WI38 (cell line): ENCODE measurements around the gene RLN3.
A peak's percentile ranks its signal among the peaks of the same experiment; 100 is the strongest.

Experiments used
- H3K4me3 ChIP-seq: 2 replicates; pipeline ENCODE4 v1.5.1; 2011; ENCODE audit warnings: low read depth, mild to moderate bottlenecking, control low read depth, low read length
- CTCF ChIP-seq: IDR thresholded peaks from 2 replicates; pipeline ENCODE4 v1.5.1; 2012; ENCODE audit warnings: low read depth, mild to moderate bottlenecking, control low read depth, low read length

The RLN3 gene

GRCh38 chr19:14053500-14053899, 25.6 kb downstream of the RLN3 start:
- no peak for TF ChIP-seq CTCF
- no peak overlapping the region for H3K4me3 ChIP-seq

DNA sequence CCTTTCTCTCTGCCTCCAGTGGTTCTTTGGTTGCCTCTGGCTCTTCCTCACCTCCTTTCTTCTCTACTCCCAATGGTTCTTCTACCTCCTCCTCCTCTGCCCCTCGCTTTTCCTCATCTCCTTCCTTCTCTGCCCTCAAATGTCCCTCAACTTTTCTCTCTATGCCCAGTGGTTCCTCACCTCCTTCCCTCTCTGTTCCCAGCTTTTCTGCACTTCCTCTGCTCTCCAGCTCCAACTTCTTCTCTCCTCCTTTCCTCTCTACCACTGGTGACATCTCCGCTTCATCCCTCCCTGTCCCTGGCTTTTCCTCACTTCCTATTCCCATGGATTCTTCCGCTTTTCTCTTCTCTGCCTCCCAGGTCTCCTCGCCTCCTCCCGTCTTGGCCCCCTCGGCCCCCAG, 26.2 kb downstream of the RLN3 start:
- no peak for TF ChIP-seq CTCF
- H3K4me3 ChIP-seq, result no peak overlapping the region

- no peak for TF ChIP-seq CTCF
- no peak overlapping the region for H3K4me3 ChIP-seq
These were observed 26.8 kb downstream of the RLN3 start for GRCh38 chr19:14054721-14055120.

DNA sequence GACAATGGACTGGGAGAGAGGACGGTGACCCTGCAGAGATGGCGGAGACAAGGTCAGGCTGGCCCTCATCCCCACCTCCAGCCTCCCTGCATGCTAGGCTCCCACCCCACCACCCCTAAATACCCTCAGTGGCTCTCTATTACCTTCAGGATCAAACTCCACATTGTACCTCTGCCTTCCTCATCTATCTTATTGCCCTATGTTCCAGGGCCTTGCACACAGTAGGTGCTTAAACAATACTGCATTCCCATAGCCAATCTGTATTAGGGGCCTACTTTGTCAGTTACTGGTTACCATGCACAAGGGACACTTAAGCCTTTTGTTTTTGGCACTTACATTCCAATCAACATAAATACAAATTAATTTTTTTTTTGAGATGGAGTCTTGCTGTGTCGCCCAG, 27.4 kb downstream of the RLN3 start:
- no peak for TF ChIP-seq CTCF
- H3K4me3 ChIP-seq, result no peak overlapping the region

DNA sequence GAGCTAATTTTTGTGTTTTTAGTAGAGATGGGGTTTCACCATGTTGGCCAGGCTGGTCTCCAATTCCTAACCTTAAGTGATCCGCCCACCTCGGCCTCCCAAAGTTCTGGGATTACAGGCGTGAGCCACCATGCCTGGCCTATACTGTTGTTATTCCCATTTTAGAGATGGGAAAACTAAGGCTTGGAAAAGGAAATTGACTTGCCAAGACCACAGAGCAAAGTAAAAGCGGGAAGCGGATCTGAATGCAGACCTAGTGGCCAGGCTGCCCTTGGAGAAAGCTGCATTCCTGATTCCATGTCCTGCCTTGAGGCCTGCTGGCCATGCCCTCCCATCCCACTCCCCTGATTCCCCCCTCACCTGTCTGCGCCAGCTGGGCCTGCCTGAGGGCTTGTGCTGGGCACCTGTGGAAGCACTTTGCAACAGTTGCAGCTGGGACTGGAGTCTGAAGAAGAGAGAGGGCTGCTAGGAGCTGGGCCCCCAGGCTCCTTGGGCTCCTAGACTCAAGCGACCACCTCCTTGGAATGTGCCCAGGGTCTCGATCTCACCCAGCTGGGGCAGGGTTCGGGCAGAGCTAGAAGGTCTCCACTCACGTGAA, 28.2 kb downstream of the RLN3 start:
- no peak overlapping the region for H3K4me3 ChIP-seq
- TF ChIP-seq CTCF, result no peak

GRCh38 chr19:14056741-14057356, 28.9 kb downstream of the RLN3 start:
- H3K4me3 ChIP-seq, result no peak overlapping the region
- no peak for TF ChIP-seq CTCF

- H3K4me3 ChIP-seq, result peak overlapping the region; percentile 27; the same call in 1 of the 2 replicates
- TF ChIP-seq CTCF, result no peak
These were observed 30.5 kb downstream of the RLN3 start for GRCh38 chr19:14058182-14059092.
